H9 (cell line): Measurements from ENCODE around the gene TMEM108. TPM values are rescaled to one million over a fixed set of nuclear protein-coding genes. Genes with fewer than 3 reads are reported as not detected.

Experiments
- DNase-seq: peaks from one replicate; pipeline ENCODE4 v3.0.0-alpha.2; 2017
- H2AFZ ChIP-seq: one replicate; pipeline ENCODE4 v1.6.1; 2013; ENCODE audit warnings: mild to moderate bottlenecking, low read length, control low read depth, moderate library complexity
- H2AK5ac ChIP-seq: 2 replicates; pipeline ENCODE4 v1.6.1; 2013; ENCODE audit warnings: low read length, control low read depth, mixed read lengths; ENCODE audit not compliant: insufficient read length
- H2BK120ac ChIP-seq: one replicate; pipeline ENCODE4 v1.6.1; 2013; ENCODE audit warnings: low read depth, mild to moderate bottlenecking, low read length, control low read depth, inconsistent platforms; ENCODE audit not compliant: poor library complexity, severe bottlenecking
- H2BK12ac ChIP-seq: 2 replicates; pipeline ENCODE4 v1.6.1; 2013; ENCODE audit warnings: low read length, control low read depth, mixed read lengths, low read depth; ENCODE audit not compliant: insufficient read length
- H2BK15ac ChIP-seq: 2 replicates; pipeline ENCODE4 v1.6.1; 2013; ENCODE audit warnings: low read depth, low read length, control low read depth
- H2BK20ac ChIP-seq: one replicate; pipeline ENCODE4 v1.6.1; 2013; ENCODE audit warnings: low read depth, mild to moderate bottlenecking, low read length, control low read depth, inconsistent platforms; ENCODE audit not compliant: poor library complexity, severe bottlenecking
- H2BK5ac ChIP-seq: 2 replicates; pipeline ENCODE4 v1.6.1; 2013; ENCODE audit warnings: low read length, control low read depth, mixed read lengths; ENCODE audit not compliant: insufficient read length
- H3K14ac ChIP-seq: 2 replicates; pipeline ENCODE4 v1.6.1; 2013; ENCODE audit warnings: low read length, control low read depth; ENCODE audit not compliant: insufficient read depth
- H3K18ac ChIP-seq: 2 replicates; pipeline ENCODE4 v1.6.1; 2013; ENCODE audit warnings: low read depth, mild to moderate bottlenecking, mixed read lengths, low read length, control low read depth; ENCODE audit not compliant: insufficient read length
- H3K23ac ChIP-seq: 2 replicates; pipeline ENCODE4 v1.6.1; 2013; ENCODE audit warnings: low read length, control low read depth, mixed read lengths, low read depth; ENCODE audit not compliant: insufficient read length
- H3K23me2 ChIP-seq: 2 replicates; pipeline ENCODE4 v1.6.1; 2013; ENCODE audit warnings: low read depth, mild to moderate bottlenecking, mixed read lengths, low read length, control low read depth; ENCODE audit not compliant: insufficient read length, poor library complexity, severe bottlenecking
- H3K27ac ChIP-seq: 2 replicates; pipeline ENCODE4 v1.5.1; 2013; ENCODE audit warnings: low read length, control low read depth, mixed read lengths, low read depth; ENCODE audit not compliant: insufficient read length
- H3K27me3 ChIP-seq: 2 replicates; pipeline ENCODE4 v1.6.1; 2013; ENCODE audit warnings: low read length, control low read depth, inconsistent platforms; ENCODE audit not compliant: insufficient read depth
- H3K4ac ChIP-seq: 2 replicates; pipeline ENCODE4 v1.6.1; 2013; ENCODE audit warnings: low read depth, mild to moderate bottlenecking, control low read depth, inconsistent platforms, low read length, moderate library complexity
- H3K4me1 ChIP-seq: 2 replicates; pipeline ENCODE4 v1.6.1; 2013; ENCODE audit warnings: low read length, control low read depth, inconsistent platforms; ENCODE audit not compliant: insufficient read depth
- H3K4me2 ChIP-seq: 2 replicates; pipeline ENCODE4 v1.6.1; 2013; ENCODE audit warnings: low read length, control low read depth, mixed read lengths; ENCODE audit not compliant: insufficient read length, insufficient read depth
- H3K56ac ChIP-seq: 2 replicates; pipeline ENCODE4 v1.6.1; 2013; ENCODE audit warnings: low read depth, mild to moderate bottlenecking, mixed read lengths, low read length, control low read depth; ENCODE audit not compliant: insufficient read length
- H3K79me1 ChIP-seq: 2 replicates; pipeline ENCODE4 v1.6.1; 2013; ENCODE audit warnings: low read depth, mild to moderate bottlenecking, moderate library complexity, low read length, control low read depth, inconsistent platforms; ENCODE audit not compliant: insufficient read depth, poor library complexity, severe bottlenecking
- H3K79me2 ChIP-seq: 2 replicates; pipeline ENCODE4 v1.6.1; 2013; ENCODE audit warnings: low read length, control low read depth, inconsistent platforms; ENCODE audit not compliant: insufficient read depth
- H3K9ac ChIP-seq: 2 replicates; pipeline ENCODE4 v1.6.1; 2013; ENCODE audit warnings: low read length, control low read depth, mixed read lengths; ENCODE audit not compliant: insufficient read length; ENCODE audit errors: extremely low read depth
- H3K9me3 ChIP-seq: one replicate; pipeline ENCODE4 v1.6.1; 2013; ENCODE audit warnings: low read depth, low read length, inconsistent platforms; ENCODE audit not compliant: control insufficient read depth
- H3T11ph ChIP-seq: one replicate; pipeline ENCODE4 v1.6.1; 2013; ENCODE audit warnings: mild to moderate bottlenecking, low read length, control low read depth, inconsistent platforms
- H4K20me1 ChIP-seq: one replicate; pipeline ENCODE4 v1.6.1; 2013; ENCODE audit not compliant: control insufficient read depth, insufficient read length, insufficient read depth
- H4K5ac ChIP-seq: 2 replicates; pipeline ENCODE4 v1.6.1; 2013; ENCODE audit warnings: low read depth, mild to moderate bottlenecking, mixed read lengths, low read length, control low read depth; ENCODE audit not compliant: insufficient read length
- H4K8ac ChIP-seq: replicated peaks from 2 replicates; pipeline ENCODE4 v1.6.1; 2013; ENCODE audit warnings: low read length, control low read depth, mixed read lengths, low read depth; ENCODE audit not compliant: insufficient read length
- H4K91ac ChIP-seq: 2 replicates; pipeline ENCODE4 v1.6.1; 2013; ENCODE audit warnings: low read depth, mild to moderate bottlenecking, moderate library complexity, mixed read lengths, low read length, control low read depth; ENCODE audit not compliant: insufficient read length
- H3K27ac Mint-ChIP-seq, 3 experiments: 2 replicates in 2 of 3; 3 replicates in 1 of 3; pipeline ENCODE4 v1.8.0; 2020 to 2021; ENCODE audit warnings: mixed read lengths in 3 of 3, mild to moderate bottlenecking in 1 of 3, moderate library complexity in 1 of 3
- H3K27me3 Mint-ChIP-seq: 2 replicates; pipeline ENCODE4 v1.8.0; 2021; ENCODE audit warnings: low read depth, mild to moderate bottlenecking, moderate library complexity, mixed read lengths
- H3K36me3 Mint-ChIP-seq, 3 experiments: 2 replicates in 2 of 3; 3 replicates in 1 of 3; pipeline ENCODE4 v1.8.0; 2020 to 2021; ENCODE audit warnings: low read depth in 3 of 3, mixed read lengths in 3 of 3; ENCODE audit not compliant: insufficient read depth in 1 of 3
- H3K4me1 Mint-ChIP-seq, 2 experiments: 2 replicates each; pipeline ENCODE4 v1.8.0; 2020; ENCODE audit warnings: mixed read lengths in 2 of 2
- H3K4me3 Mint-ChIP-seq, 2 experiments: 2 replicates in 1 of 2; 3 replicates in 1 of 2; pipeline ENCODE4 v1.8.0; 2020 to 2021; ENCODE audit warnings: mild to moderate bottlenecking in 2 of 2, mixed read lengths in 2 of 2, moderate library complexity in 1 of 2
- H3K9me3 Mint-ChIP-seq, 2 experiments: 2 replicates in 1 of 2; 3 replicates in 1 of 2; pipeline ENCODE4 v1.8.0; 2020; ENCODE audit warnings: mild to moderate bottlenecking in 2 of 2, mixed read lengths in 2 of 2, moderate library complexity in 1 of 2
- WGBS: extraction: QIAGEN DNeasy Blood & Tissue Kit; methylation state at CpG from one replicate; pipeline ENCODE4 v1.1.7; 2013; ENCODE audit warnings: missing lambda C conversion rate, low lambda C conversion rate, mixed read lengths; ENCODE audit not compliant: insufficient read length; ENCODE audit errors: extremely low coverage; 5-methylcytosine and 5-hydroxymethylcytosine counted together
- total RNA-seq: library from RNA; stranded (reverse); gene quantifications from 2 replicates; pipeline ENCODE4 v1.2.1, GENCODE V29; 2021
- TF ChIP-seq, protein P1 (sequence below): fragments of 200-600 bp; sonication (generic); conservative IDR thresholded peaks from 3 replicates; pipeline ENCODE4 v1.8.0; 2021; ENCODE audit warnings: antibody characterized with exemption, mild to moderate bottlenecking

Gene TMEM108
- total RNA-seq, 1 experiment from 2014 or later: 5.0 TPM

DNA sequence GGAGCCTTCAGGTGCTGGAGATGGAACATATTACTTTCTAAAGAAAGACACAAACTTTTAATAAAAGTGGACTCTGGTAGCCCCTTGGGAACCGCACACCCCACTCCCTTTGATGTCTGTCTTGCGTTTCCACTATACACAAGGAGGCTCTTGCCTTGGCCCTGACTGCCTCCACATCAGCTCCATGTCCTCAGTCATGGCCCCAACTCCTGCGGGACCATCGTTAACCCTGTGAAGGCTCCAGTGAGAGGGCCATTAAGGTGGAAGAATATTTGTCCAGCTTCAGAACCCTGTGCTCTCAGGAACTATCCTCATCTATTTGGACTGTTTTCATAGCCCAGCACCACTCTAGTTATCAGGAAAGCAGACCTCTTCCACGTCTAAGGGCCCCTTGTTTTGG is 345.6 kb downstream of the TMEM108 start:
- no peak overlapping the region for H3K18ac ChIP-seq
- Mint-ChIP-seq H3K36me3 (peaks cover 0 to 3% (median 0%) of the 10 kb centered on the region in 3 experiments; a peak in 3 of 7 replicates), H3K4me1 (peaks cover 17 to 21% of the 10 kb centered on the region in 2 experiments), H3K27me3 (no peaks in the 10 kb centered on the region), H3K4me3 (no peak overlapping the region), H3K27ac (peak overlapping the region in 1 of 3 experiments; percentile 84; a peak in 1 of 7 replicates), H3K9me3 (no peaks in the 10 kb centered on the region)
- no peaks in the 10 kb centered on the region for H3K4me1 ChIP-seq
- no peak for DNase-seq
- H3K4ac ChIP-seq: no peak overlapping the region
- H2BK120ac ChIP-seq: no peak overlapping the region
- no peak overlapping the region for H3K27ac ChIP-seq
- H4K91ac ChIP-seq: no peak overlapping the region
- H3K27me3 ChIP-seq: no peaks in the 10 kb centered on the region
- no peak overlapping the region for H3K56ac ChIP-seq
- H3K9ac ChIP-seq: no peak overlapping the region
- TF ChIP-seq, protein P1, sequence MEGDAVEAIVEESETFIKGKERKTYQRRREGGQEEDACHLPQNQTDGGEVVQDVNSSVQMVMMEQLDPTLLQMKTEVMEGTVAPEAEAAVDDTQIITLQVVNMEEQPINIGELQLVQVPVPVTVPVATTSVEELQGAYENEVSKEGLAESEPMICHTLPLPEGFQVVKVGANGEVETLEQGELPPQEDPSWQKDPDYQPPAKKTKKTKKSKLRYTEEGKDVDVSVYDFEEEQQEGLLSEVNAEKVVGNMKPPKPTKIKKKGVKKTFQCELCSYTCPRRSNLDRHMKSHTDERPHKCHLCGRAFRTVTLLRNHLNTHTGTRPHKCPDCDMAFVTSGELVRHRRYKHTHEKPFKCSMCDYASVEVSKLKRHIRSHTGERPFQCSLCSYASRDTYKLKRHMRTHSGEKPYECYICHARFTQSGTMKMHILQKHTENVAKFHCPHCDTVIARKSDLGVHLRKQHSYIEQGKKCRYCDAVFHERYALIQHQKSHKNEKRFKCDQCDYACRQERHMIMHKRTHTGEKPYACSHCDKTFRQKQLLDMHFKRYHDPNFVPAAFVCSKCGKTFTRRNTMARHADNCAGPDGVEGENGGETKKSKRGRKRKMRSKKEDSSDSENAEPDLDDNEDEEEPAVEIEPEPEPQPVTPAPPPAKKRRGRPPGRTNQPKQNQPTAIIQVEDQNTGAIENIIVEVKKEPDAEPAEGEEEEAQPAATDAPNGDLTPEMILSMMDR: no peak
- H3K23me2 ChIP-seq: no peaks in the 10 kb centered on the region
- WGBS: no CpG with 5 or more reads among the region's 5 CpGs
- no peak overlapping the region for H3K23ac ChIP-seq
- H2BK15ac ChIP-seq: no peak overlapping the region
- H4K8ac ChIP-seq: no peak overlapping the region
- H4K20me1 ChIP-seq: no peaks in the 10 kb centered on the region
- no peak overlapping the region for H2AFZ ChIP-seq
- no peaks in the 10 kb centered on the region for H3K79me1 ChIP-seq
- no peak overlapping the region for H3T11ph ChIP-seq
- H3K9me3 ChIP-seq: no peaks in the 10 kb centered on the region
- no peak overlapping the region for H3K14ac ChIP-seq
- no peaks in the 10 kb centered on the region for H3K79me2 ChIP-seq
- no peak overlapping the region for H3K4me2 ChIP-seq
- H2BK5ac ChIP-seq: no peak overlapping the region
- H4K5ac ChIP-seq: no peak overlapping the region
- no peak overlapping the region for H2BK12ac ChIP-seq
- H2BK20ac ChIP-seq: no peak overlapping the region
- H2AK5ac ChIP-seq: no peak overlapping the region
